GM19238 (cell line): ENCODE data around the gene ADD1.

Source experiments
- DNase-seq: peaks from one replicate; pipeline ENCODE4 v3.0.0; 2011; ENCODE audit warnings: low spot score; ENCODE audit not compliant: insufficient read length

The ADD1 gene

DNA sequence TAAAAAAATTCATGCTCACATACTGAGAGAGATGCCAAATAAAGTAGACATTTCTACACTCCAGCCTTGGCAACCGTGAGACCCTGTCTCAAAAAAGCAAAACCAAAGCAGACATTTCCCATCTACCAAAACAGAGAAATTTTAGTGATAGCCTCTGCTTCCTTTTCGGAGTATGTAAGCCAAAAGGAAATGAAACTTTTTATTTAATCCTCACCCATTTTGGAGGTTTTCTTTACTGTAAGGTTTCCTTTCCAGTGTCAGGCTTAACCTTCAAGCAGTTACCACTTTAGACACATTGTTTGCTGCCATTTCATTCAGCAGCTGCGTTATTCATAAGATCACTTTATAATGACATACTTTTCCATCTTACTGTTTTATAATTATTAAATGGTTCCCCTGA, 15.9 kb downstream of the ADD1 start:
- DNase-seq, result no peak

DNA sequence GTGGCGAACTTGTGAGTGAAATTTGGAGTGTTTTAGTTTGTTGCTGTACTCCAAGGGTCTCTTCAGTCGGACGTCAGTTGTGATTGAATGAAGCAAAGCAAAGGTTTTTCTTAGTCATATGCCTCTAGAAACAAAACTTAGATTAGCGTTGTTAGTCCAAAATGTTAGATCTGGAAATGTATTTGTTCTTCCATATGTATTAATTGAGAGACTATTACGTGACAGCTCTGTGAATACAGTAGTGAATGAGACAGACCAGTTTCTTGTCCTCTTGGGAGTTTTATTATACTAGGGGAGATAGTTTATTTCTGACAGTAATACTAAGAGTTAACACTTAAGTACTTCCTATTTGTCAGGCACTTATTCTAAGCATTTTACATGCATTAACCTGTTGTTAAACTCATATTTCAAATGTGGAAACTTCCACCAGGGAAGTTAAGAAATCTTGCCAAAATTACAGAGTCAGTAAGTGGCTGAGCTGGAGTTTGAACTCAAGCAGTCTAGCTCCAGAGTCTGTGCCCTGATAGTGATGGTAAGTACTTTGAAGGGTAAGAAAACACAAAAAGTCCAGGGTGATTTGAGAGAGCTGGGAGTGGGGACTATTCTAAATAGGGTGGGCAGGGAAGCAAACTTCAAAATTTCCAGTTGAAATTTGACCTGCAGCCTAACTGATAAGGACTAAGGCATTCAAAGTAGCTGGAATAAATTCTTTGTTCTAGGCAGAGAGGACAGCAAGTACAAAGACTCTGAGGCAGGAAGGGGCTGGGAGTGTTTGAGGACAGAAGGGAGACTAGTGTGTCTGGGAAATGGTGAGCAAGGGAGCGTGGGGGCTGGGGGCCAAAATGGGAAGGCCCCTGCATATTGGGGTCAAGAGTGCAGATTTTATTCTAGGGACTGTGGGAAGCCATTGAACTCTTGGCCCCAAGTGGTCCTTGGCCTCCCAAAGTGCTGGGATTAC, 17.0 kb downstream of the ADD1 start:
- DNase-seq, result no peak

DNA sequence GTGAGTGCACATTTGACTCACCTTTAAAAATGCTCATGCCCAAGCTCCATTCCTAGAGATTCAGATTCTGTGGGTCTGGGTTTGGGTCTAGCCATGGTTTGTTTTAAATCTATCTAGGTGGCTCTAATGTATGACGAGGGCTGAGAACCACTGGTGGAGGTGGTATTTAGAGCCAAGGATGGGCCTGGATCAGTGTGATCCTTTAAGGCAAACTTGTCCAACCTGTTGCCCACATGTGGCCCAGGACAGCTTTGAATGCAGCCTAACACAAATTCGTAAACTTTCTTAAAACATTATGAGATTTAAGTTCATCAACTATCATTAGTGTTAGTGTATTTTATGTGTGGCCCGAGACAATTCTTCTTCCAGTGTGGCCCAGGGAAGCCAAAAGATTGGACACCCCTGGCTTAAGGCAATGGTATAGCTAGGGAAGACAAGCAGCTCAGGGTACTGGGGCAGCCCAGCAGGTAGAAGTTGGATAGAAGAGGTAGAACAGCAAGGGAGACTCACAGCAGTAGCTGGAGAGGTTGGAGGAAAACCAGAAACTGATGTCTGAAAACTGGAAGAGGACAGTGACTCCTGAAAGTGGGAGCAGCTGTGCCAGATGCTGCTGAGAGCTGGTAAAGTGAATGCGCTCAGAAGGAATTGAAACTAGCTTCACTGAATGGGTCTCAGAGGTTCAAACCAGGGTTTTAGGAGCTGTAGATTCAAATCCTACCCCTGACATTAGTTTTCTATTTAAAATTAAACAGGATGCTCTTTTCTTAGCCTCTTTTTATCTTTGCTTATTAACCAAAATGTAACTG, 18.2 kb downstream of the ADD1 start:
- no peak for DNase-seq

DNA sequence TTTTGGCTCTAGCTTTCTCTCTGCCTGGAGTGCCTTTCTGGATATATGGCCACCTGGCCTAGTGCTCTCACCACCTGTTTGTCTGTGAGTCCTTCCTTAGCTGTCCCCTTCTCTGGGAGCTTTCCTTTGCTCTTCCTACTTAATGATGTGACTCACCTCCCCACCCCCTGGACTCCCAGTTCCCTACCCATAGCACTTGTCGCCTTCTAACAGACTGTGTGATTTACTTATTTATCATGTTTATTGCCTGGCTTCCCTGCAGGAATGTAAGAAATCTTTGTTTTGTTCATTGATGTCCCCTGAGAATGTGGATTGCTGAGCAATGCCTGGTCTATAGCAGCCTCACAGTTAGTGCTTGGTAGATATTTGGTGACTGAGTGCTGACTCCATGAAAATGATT, 18.9 kb downstream of the ADD1 start:
- no peak for DNase-seq

DNA sequence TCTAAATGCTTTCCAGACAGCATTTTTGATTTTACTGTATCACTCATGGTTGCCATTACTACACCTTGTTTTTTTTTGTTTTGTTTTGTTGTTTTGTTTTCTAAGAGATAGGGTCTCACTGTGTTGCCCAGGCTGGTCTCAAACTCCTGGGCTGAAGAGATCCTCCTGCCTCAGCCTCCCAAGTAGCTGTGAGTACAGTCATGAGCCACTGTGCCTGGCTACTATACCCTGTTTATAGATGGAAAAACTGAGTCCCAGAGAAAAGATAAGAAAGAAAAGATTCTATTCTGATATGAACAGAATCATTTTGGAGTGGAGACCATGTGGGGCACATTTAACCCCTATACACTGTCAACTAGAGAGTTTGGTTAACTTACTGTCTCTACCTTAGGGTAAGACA, 20.0 kb downstream of the ADD1 start:
- no peak for DNase-seq

DNA sequence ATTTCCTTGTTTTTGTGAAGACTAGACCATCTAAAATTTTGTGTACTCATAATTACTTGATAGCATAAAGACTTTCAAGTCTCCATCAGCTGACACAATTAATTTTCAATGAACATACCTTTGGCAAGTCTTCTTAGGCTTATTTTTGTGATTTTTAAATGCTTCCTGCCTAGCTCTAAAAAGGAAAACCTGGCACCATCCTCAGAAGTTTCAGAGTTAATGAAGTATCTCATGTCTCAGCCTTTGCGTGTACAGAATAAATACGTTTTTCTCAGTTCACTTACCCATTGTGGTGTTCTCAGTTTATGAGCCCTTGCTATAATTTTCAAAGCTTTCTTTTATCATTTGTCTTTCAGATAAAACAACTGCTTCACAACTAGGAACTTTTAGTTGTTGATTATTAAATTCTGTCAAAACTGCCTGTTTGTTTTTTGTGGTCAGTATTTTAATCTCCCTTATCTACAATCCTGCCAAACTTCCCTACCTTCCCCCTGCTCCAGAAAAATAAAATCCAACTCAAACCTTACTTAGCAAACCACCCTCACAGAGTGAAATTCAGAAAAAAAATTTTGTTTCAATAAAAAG, 21.6 kb downstream of the ADD1 start:
- no peak for DNase-seq

DNA sequence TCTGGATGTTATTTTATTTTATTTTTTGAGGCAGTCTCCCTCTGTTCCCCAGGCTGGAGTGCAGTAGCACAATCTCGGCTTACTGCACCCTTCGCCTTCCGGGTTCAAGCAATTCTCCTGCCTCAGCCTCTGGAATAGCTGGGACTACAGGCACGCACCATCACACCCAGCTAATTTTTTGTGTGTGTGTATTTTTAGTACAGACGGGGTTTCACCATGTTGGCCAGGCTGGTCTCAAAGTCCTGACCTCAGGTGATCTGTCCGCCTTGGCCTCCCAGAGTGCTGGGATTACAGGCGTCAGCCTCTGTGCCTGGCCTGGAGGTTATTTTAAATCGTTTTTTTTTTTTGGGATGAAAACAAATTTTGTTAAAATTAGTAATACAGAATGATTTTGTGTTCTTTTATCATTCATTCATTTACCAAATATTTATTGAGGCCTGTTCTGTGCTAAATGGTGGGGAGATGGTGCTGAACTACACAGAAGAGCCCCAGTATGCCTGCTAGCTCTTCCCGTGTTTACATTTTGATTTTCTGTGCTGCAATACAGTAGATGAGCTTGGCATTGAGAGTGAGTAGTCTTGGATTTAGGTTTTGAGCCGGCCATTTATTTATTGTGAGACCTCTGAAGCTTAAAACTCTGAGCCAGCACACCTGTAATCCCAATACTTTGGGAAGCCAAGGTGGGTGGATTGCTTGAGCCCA, 22.7 kb downstream of the ADD1 start:
- no peak for DNase-seq

DNA sequence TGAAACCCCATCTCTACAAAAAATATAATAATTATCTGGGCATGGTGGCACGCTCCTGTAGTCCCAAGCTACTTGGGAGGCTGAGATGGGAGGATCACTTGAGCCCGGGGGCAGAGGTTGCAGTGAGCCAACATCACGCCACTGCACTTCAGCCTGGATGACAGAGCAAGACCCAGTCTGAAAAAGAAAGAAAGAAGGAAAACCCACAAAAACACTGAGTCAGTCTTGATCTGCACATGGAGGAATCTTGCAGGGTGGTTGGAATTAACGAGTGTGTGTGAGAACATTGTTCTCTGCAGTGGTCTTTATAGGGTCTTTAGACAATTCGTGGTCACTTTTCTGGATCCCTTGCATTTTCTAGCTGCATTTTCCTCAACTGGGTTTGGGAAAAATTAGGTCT, 23.2 kb downstream of the ADD1 start:
- DNase-seq, result no peak

DNA sequence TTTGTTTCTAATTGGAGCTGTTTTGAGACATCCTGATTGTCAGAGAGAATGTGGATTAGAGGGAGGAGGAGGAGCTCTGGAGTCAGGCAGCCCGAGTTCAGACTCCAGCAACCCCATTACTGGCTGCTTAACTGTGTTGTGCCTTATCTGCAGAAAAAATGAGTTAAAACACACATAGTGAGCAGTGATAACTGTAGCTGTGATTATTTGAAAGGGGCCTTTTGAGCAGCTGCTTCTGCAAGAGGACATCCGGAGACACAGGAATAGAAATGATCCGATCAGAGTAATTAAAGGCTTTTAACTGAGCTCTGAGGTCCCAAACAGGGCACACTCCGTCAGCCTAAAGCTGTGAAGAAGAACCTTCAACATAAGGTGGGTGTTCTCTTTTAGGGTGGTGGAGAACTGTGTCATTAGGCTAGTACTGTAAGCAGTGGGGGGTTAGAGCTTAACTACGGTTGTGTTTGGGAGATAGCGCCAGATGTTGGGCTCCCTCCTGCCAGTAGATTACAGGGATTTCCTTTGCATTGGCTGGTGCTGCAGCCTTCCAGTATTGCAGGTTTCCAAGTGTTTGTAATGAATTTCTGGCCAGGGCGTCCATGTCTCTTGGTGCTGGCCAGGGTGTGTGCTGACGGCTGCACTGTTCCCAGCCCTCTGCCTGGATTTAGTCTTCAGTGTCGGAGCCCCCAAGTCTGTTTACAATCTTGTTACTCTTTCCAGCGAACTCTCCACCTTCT, 24.3 kb downstream of the ADD1 start:
- no peak for DNase-seq

DNA sequence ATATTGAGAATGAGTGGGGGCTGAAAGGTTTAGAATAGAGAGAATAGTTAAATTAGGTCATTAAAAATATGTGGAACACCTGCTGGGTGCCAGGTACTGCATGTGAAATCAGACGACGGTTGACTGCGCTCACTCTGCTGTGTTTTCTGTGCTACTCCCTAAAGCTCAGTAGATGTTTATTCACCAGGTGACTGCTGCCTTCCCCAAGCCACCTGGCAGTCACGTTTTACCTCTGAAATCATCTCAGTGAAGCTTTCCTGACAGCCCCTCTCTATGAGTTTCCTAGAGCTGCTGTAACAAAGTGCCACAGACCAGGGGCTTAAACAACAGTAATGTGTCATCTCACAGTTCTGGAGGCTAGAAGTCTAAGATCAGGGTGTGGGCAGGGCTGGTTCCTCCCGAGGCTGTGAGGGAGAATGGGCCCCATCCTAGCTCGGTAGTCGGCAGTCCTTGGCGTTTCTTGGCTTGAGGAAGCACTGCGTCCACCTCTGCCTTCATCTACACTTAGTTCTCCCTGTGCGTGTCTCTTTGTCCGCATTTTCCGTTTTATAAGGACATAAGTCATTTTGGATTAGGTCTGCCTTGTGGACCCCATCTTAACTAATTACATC, 25.3 kb downstream of the ADD1 start:
- no peak for DNase-seq

DNA sequence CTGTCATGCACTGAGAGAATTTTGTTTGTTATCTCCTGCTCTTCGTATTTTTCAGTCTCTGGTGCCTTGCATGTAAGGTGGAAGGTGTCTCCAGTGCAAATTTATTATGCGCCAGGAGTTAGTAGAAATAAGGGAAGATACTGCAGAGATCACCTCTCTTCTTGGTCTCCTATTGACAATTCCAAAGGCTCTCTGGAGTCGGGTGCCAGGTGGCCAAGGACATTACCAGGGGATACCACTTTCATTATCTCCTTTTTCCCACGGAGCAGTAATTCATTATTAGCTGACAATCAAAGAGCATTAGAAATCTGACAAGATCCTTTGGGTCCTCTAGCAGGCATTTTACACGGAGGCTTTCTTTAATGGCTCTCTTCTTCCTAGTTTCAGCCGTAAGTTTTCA, 26.0 kb downstream of the ADD1 start:
- DNase-seq, result no peak

DNA sequence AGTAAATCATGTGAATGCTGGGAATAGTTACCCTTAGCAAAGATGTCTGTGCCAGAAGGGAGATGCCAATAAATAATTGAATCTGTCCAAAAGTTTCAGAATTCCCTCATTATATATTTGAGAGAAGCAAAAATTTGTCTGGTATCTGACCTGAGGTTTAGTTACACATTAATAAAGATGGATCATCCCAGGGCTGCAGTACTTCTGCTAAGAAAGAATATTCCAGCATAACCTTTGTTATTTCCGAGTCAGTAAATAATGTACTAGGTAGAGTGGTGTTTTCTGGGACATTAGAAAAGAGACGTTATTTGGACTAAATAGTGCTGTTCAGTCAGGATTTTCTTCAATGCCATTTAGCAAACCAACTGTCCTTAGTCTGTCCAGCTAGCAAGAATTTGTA, 26.4 kb downstream of the ADD1 start:
- DNase-seq, result no peak

DNA sequence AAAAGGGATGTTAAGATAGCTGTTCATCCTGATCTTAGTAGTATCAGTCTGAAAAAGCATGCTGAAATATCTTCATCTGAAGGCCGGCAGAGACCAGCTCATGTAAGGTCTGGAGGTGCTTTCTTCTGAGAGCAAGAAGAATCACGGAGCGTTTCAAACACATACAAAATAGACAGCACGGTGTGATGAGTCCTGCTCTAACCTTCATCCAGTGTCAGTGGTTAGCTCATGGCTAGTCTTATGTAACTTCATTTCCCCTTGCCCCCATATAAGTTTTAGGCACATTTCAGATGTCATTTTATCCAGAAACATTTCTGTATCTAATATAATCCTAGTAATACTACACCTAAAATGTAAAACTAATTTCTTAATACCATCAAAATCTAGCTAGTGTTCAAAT, 27.8 kb downstream of the ADD1 start:
- no peak for DNase-seq

DNA sequence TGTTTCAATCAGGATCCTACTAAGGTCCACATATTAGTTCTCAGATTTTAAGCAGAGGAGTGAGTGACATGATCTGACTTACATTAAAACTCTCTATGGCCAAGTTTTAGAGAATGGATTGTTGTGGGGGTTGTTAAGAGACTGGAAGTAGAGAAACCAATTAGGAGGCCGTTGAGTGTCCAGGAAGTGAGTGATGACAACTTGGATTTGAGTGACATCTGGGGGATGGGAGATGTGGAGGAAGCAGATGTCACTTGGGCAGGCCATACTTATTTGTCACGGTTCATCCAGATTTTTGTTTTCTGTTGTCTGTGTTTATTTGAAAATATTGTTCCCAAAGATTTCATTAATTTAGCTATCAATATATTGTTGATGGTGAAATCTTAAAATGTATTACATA, 28.3 kb downstream of the ADD1 start:
- DNase-seq, result no peak

DNA sequence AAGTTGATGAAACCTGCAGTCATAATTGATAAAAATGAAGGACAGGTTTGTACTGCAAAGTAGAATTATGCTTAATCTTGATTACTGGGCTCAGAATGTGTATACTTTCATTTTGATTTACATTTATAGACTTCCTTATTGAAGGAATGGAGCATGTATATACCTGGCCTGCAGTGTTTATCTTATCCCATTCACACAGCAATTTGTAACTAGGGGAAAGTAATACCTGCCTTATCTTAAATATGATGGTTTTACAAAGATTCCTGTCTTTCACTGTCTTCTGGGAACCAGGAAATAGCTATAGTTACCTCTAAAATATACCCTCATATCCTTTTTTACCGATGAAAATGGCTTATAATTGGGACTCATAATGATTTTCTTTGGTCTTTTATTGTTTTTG, 29.7 kb downstream of the ADD1 start:
- DNase-seq, result no peak

DNA sequence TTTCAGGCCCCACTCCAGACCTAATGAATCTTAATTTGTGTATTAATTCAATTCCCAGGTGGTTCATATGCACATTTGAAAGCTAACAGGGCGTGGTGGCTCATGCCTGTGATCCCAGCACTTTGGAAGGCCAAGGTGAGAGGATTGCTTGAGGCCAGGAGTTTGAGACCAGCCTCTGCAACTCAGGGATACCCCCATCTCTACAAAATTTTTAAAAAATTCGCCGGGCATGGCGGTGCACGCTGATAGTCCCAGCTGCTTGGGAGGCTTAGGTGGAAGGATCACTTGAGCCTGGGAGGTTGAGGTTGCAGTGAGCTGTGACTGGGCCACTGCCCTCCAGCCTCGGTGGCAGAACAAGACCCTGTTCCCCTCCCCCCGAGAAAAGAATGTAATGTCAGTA, 31.2 kb downstream of the ADD1 start:
- no peak for DNase-seq

DNA sequence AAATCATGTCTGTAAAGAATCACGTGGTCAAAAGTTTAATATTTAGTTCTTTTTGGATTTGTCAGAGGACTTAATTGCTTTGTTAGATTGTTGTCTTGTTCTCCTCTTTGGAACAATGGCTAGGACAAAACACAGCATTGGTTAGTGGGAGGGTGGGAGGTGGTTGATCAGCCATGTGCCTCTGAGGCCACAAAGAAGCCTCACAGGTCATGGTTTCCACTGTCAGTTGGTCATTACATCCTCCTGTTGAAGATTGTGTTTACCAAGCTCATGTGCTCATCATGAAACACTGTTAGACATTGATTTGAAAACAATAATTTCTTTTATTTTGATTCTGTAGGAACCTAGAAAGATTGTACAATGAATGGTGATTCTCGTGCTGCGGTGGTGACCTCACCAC, 31.9 kb downstream of the ADD1 start:
- no peak for DNase-seq

DNA sequence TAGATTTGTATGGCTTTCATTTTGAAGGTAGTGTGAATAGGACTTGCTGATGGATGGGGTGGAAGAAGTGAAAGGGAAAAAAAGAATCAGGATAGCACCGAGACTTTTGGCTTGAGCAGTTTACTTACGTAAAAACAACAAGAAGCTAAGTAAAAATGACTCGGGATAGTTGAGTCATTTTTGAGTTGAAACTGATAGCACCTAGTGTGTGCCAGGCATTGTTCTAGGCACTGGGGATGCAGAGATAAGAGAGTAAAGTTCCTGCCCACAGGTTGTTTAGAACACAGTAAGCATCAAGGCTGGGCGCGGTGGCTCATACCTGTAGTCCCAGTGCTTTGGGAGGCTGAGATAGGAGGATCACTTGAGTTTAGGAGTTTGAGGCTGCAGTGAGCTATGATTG, 34.7 kb downstream of the ADD1 start:
- no peak for DNase-seq

DNA sequence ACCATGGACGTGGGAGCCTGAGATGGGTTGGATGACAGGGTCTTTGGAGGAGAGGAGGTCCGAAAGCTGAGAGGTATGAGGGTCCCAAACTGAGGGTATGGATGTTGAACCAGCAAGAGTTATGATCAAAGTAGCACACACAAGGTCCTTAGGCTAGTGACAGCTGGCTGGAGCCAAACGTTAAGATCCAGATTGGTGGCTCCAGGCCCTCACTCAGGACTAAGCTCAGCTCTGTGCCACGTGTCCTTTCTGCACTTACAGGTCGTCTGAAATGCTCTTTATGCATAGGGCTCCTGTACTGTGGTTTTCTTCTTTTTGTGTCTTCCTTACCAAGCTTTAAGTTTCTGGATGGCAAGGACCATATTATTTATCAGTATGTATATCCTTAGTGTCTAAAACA, 35.4 kb downstream of the ADD1 start:
- no peak for DNase-seq

DNA sequence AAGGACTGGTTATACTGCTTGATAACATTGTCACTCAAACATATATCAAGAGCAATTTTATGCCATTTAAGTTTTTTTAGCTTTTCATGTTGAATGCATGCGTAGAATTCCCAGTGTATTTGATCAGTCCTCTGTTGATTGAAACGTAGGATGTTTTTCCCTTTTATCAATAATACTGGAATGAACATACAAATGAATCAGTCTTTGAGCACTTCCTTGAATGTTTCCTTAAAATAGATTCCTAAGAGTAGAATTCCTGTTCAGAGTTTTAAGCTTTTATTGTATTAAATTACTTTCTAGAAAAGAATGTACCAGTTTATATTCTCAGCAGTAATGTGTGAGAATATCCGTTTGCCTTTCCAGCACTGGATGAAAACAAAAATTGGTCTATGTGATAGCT, 37.8 kb downstream of the ADD1 start:
- no peak for DNase-seq

DNA sequence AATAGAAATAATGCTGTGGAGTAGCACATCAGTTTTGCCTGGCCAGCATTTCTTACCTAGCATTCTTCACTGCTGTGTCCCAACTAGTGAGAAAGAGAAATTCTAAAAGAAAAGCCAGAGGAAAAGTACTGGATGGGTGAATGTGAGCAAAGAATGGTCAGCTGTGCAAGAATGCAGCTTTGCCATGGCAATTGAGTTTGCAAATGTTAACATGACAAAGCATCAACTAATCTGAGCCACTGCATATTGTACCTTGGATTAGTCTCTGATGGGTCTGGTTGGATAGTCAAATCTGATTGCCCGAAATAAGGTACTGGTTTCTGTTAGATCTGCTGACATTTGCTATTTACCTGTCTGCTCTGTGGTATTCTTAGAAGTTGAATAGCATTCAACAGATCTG, 38.7 kb downstream of the ADD1 start:
- no peak for DNase-seq
